Transverse colon (tissue), 4 donors: ENCODE measurements around the gene GALNT9. TPM values are rescaled to one million over a fixed set of nuclear protein-coding genes. Genes with fewer than 3 reads are reported as not detected.

Experiments used
- DNase-seq: peaks from one replicate; pipeline ENCODE4 v3.0.0-alpha.2; 2019
- H3K27ac ChIP-seq, 4 donors: fragments of 200-600 bp; sonication (generic); 2 replicates each; pipeline ENCODE4 v1.5.1; 2016 to 2018; ENCODE audit warnings: inconsistent platforms in 4 of 4
- H3K27me3 ChIP-seq: fragments of 200-600 bp; sonication (generic); 2 replicates; pipeline ENCODE4 v1.5.1; 2017; ENCODE audit warnings: inconsistent platforms
- H3K36me3 ChIP-seq, 4 donors: fragments of 200-600 bp; sonication (generic); 2 replicates each; pipeline ENCODE4 v1.5.1; 2017 to 2019; ENCODE audit warnings: inconsistent platforms in 4 of 4
- H3K4me1 ChIP-seq, 4 donors: fragments of 200-600 bp; sonication (generic); 2 replicates each; pipeline ENCODE4 v1.5.1; 2017 to 2020; ENCODE audit warnings: inconsistent platforms in 4 of 4
- H3K4me3 ChIP-seq, 4 donors: fragments of 200-600 bp; sonication (generic); 1 replicate in 1 of 4; 2 replicates in 3 of 4; pipeline versions ENCODE4 v1.5.1 to v1.6.1; 2017 to 2019; ENCODE audit warnings: inconsistent platforms in 4 of 4
- H3K9me3 ChIP-seq, 2 donors: fragments of 200-600 bp; sonication (generic); 2 replicates each; pipeline ENCODE4 v1.5.1; 2017 to 2019; ENCODE audit warnings: inconsistent platforms in 2 of 2
- CTCF ChIP-seq, 5 experiments: fragments of 200-600 bp in 3 of 5; fragments of 450-650 bp in 2 of 5; sonication (generic) in 3 of 5; IDR thresholded peaks; 1 replicate in 2 of 5; 2 replicates in 3 of 5; pipeline ENCODE4 v1.5.1; 2016 to 2017; ENCODE audit warnings: antibody characterized with exemption in 5 of 5, inconsistent platforms in 3 of 5, mild to moderate bottlenecking in 2 of 5, moderate library complexity in 1 of 5
- EP300 ChIP-seq: sonication (generic); formaldehyde crosslinking; IDR thresholded peaks from one replicate; pipeline ENCODE4 v1.6.1; 2017; ENCODE audit warnings: antibody characterized with exemption, low read depth
- POLR2A ChIP-seq: fragments of 450-650 bp; IDR thresholded peaks from one replicate; pipeline ENCODE4 v1.6.1; 2016; ENCODE audit warnings: antibody characterized with exemption, mild to moderate bottlenecking, moderate library complexity
- POLR2AphosphoS5 ChIP-seq, 3 donors: sonication (generic); formaldehyde crosslinking; IDR thresholded peaks; one replicate each; pipeline ENCODE4 v1.6.1; 2016; ENCODE audit warnings: antibody characterized with exemption in 3 of 3
- WGBS, 2 donors: methylation state at CpG; one replicate each; pipeline ENCODE4 v1.1.5; 2018; ENCODE audit warnings: low coverage in 1 of 2; 5-methylcytosine and 5-hydroxymethylcytosine counted together
- in situ Hi-C, 4 donors: fragments of 200-750 bp; cut with MboI; loops; one replicate each; pipeline versions ENCODE4 v1.15.0 to v1.15.1; 2017; ENCODE audit warnings: low sequenced_read_pairs in 3 of 4, low pct_ligation_motif_present in 1 of 4, low pct_unique_long_range_greater_than_20kb in 1 of 4
- intact Hi-C: fragments of 100-400 bp; cut with DNase I; formaldehyde crosslinking; loops from one replicate; pipeline ENCODE4 v1.15.1; 2023; ENCODE audit warnings: low total_unique reads
- total RNA-seq, 4 donors: library from RNA; depleted of rRNA; stranded (reverse); fragments of >200 nt; gene quantifications; one replicate each; pipeline ENCODE4 v1.1.0, GENCODE V29; 2016

Gene GALNT9
- total RNA-seq, 4 donors from 2014 or later: 0.82 to 4.5 TPM; not detected in 2

DNA sequence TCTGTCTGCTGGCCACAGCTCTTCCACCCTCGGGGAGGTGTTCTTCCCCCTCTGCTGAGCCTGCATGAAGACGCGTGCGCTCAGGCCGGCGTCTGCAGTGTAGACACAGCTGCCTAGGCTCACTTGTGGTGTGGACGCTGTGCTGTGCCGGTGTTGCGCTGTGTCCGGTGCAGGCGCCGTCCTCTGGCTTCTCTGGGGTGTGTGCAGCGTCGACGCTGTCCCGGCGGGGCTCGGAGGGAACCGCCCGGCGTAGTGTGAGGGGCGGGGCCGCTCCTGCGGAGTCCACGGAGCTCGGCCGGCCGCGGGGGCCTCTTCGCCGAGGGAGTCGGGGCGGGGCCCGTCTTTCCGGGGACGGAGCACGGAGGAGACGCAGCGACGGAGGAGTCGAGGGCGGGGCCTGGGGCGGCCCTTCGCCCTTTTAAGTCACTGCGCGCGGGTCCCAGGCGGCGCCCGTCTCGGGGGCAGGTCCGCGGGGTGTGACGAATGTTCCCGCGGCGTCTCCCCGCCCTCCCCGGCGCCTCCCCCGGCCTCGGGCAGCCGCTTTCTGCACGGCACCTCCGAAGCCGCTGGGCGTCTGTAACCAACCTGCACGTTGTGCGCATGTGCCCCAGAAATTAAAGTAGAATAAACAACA, 139.9 kb downstream of the GALNT9 start:
- peak; percentile 95 for DNase-seq
- peak overlapping the region; percentile 22 to 60 (median 46) for H3K4me3 ChIP-seq
- peaks cover 0 to 17% (median 13%) of the 10 kb centered on the region in 4 donors for H3K4me1 ChIP-seq
- peaks cover 31% of the 10 kb centered on the region for H3K27me3 ChIP-seq
- peak in 2 of 3 donors; percentile 67 to 70 for TF ChIP-seq POLR2AphosphoS5 (IDR thresholded peaks at IDR 0.05)
- no peak for TF ChIP-seq EP300
- no peak for TF ChIP-seq POLR2A
- no peak for TF ChIP-seq CTCF (IDR thresholded peaks at IDR 0.05)
- H3K36me3 ChIP-seq: no peaks in the 10 kb centered on the region
- intact Hi-C loops: no loop called here
- 0% methylated on average over 5 to 36 of the region's 69 CpGs for WGBS, 2 donors
- peak overlapping the region; percentile 63 to 83 (median 70) for H3K27ac ChIP-seq
- peaks cover 0 to 3% of the 10 kb centered on the region in 2 donors for H3K9me3 ChIP-seq
- in situ Hi-C loops: no loop called here

GRCh38 chr12:132188916-132189325, 140.5 kb downstream of the GALNT9 start:
- 17% methylated on average over 17 of the region's 20 CpGs; no CpG with 5 or more reads in 1 of the 2 donors for WGBS, 2 donors
- H3K9me3 ChIP-seq: no peaks in the 10 kb centered on the region
- in situ Hi-C loops (no loop called here), intact Hi-C loops (no loop called here)
- peak overlapping the region; percentile 22 to 60 (median 46) for H3K4me3 ChIP-seq
- peak overlapping the region; percentile 63 to 83 (median 70) for H3K27ac ChIP-seq
- no peaks in the 10 kb centered on the region for H3K36me3 ChIP-seq
- no peak for TF ChIP-seq EP300
- TF ChIP-seq POLR2A: no peak
- no peak for TF ChIP-seq POLR2AphosphoS5 (IDR thresholded peaks at IDR 0.05)
- no peak for TF ChIP-seq CTCF (IDR thresholded peaks at IDR 0.05)
- H3K4me1 ChIP-seq: peaks cover 0 to 17% (median 13%) of the 10 kb centered on the region in 4 donors
- DNase-seq: no peak
- H3K27me3 ChIP-seq: peaks cover 31% of the 10 kb centered on the region

GRCh38 chr12:132188451-132188901, 140.9 kb downstream of the GALNT9 start:
- H3K9me3 ChIP-seq: no peaks in the 10 kb centered on the region
- in situ Hi-C loops (no loop called here), intact Hi-C loops (no loop called here)
- WGBS, 2 donors: 78% methylated on average over 21 of the region's 21 CpGs; no CpG with 5 or more reads in 1 of the 2 donors
- no peak for TF ChIP-seq POLR2AphosphoS5 (IDR thresholded peaks at IDR 0.05)
- no peak for DNase-seq
- peaks cover 31% of the 10 kb centered on the region for H3K27me3 ChIP-seq
- H3K36me3 ChIP-seq: no peaks in the 10 kb centered on the region
- peaks cover 0 to 17% (median 13%) of the 10 kb centered on the region in 4 donors for H3K4me1 ChIP-seq
- H3K4me3 ChIP-seq: no peak overlapping the region
- H3K27ac ChIP-seq: no peak overlapping the region

- no peaks in the 10 kb centered on the region for H3K36me3 ChIP-seq
- H3K27me3 ChIP-seq: peaks cover 32% of the 10 kb centered on the region
- DNase-seq: no peak
- peaks cover 0 to 17% (median 13%) of the 10 kb centered on the region in 4 donors for H3K4me1 ChIP-seq
- no peaks in the 10 kb centered on the region for H3K9me3 ChIP-seq
- H3K4me3 ChIP-seq: no peak overlapping the region
- H3K27ac ChIP-seq: no peak overlapping the region
- in situ Hi-C loops (no loop called here), intact Hi-C loops (no loop called here)
- no peak for TF ChIP-seq POLR2A
- TF ChIP-seq EP300: no peak
- TF ChIP-seq POLR2AphosphoS5 (IDR thresholded peaks at IDR 0.05): no peak
- no peak for TF ChIP-seq CTCF (IDR thresholded peaks at IDR 0.05)
- 60 to 90% methylated on average over 1 to 33 of the region's 35 CpGs for WGBS, 2 donors
Measured at GRCh38 chr12:132187646-132188450, 141.5 kb downstream of the GALNT9 start.
